MG63 (cell line): ENCODE data around the gene FOXP1. TPM values are rescaled to one million over a fixed set of nuclear protein-coding genes. Genes with fewer than 3 reads are reported as not detected.

Source experiments
- DNase-seq: peaks from one replicate; pipeline ENCODE4 v3.0.0-alpha.2; 2020
- H3K27me3 ChIP-seq: fragments of 250-450 bp; sonication (Bioruptor Pico); 2 replicates; pipeline ENCODE4 v1.5.1; 2020; ENCODE audit warnings: mild to moderate bottlenecking, moderate library complexity
- H3K36me3 ChIP-seq: fragments of 250-450 bp; sonication (Bioruptor Pico); 2 replicates; pipeline ENCODE4 v1.5.1; 2020; ENCODE audit warnings: mild to moderate bottlenecking, moderate library complexity
- H3K4me3 ChIP-seq: fragments of 250-450 bp; sonication (Bioruptor Pico); 2 replicates; pipeline ENCODE4 v1.5.1; 2020; ENCODE audit warnings: mild to moderate bottlenecking, moderate library complexity
- H3K9me3 ChIP-seq: fragments of 250-450 bp; sonication (Bioruptor Pico); 2 replicates; pipeline ENCODE4 v1.5.1; 2020; ENCODE audit warnings: mild to moderate bottlenecking, moderate library complexity
- total RNA-seq: library from RNA; depleted of rRNA; stranded (reverse); fragments of >200 nt; shearing (Covaris generic); gene quantifications from 2 replicates; pipeline ENCODE4 v1.2.3, GENCODE V29; 2014; ENCODE audit warnings: low replicate concordance

Gene FOXP1
- total RNA-seq, 1 experiment from 2014 or later, result 15.0 TPM

DNA sequence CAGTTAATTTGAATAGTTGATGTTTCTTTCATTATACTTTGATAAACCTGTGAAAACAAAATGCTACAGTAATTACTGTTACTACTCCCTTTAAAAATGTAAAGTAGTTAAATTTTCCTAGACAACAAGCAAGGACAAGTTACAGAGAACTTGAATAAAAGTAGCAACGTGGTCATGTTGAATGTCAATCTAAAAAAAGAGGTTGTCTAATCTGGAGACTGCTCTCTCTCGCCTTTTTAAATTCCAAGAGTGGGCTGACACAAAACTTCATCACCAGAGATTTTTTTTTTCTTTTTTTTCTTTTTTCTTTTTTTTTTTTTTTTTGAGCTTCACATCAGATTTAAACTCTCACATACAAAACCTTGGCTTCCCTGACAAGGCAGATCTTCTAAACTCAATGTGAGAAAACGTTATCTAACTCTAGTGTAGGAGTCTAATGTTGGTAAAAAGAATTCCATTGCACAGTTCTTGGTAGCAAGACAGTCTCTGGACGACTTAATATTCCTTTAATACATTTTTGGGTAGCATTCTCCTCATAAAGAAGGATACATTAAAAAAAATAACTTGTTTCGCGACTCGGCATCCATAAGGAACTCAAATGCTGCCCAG, 4.1 kb downstream of the FOXP1 start:
- H3K27me3 ChIP-seq, result no peaks in the 10 kb centered on the region
- no peaks in the 10 kb centered on the region for H3K9me3 ChIP-seq
- H3K4me3 ChIP-seq, result peak overlapping the region; percentile 69
- no peak for DNase-seq
- no peaks in the 10 kb centered on the region for H3K36me3 ChIP-seq

DNA sequence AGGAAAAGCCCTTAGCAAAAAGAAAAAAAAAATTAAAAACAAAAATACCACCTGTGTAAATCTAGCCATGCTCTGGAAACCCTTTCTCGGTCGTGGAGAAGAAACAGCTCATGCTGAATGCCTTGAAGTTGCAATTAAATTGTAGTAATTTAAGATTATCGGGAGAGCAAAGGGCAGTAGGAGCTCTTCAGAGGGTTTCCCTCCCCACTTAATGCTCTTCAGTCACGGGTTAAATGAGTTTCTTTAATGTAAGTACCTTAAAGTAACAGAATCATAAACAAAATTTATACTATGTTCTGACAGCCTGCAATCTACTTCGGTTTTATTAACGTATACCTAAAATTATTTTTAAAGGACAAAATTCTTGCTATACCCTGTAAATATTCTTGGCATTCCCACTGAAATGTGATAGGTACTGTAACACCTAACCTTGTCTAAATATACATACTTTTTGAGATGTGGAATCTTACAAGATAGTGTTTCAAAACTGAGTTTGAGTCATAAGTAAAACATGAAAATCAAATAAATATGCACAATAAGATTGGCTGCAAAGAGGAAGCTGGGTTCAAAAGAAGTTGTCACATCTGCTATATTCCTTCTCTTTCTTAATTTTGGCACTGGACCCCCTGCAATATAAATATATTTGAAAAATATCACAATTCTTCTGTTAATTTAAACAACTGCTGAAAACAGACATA, 5.3 kb downstream of the FOXP1 start:
- Histone ChIP-seq H3K4me3 (no peak overlapping the region), H3K9me3 (no peaks in the 10 kb centered on the region), H3K27me3 (no peaks in the 10 kb centered on the region), H3K36me3 (no peaks in the 10 kb centered on the region)
- no peak for DNase-seq

DNA sequence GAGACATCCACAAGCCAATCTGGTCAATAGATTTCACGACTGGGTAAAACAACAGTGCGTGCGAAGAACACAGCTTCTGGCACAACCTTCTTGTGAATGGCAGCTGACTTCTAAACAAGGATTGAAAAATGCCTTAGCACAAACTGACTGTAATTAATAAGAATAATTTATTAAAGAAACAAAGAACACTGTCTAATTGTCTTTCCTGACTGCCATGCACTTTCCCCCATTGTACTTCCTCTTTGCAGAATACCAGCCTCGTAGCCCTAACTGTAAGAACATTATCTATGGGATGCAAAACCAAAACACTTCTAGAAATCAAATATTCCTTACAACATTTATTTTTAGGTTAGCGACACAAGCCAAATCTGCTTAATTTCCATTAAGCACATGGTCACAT, 6.5 kb downstream of the FOXP1 start:
- no peak for DNase-seq
- Histone ChIP-seq H3K4me3 (no peak overlapping the region), H3K36me3 (no peaks in the 10 kb centered on the region), H3K9me3 (no peaks in the 10 kb centered on the region), H3K27me3 (no peaks in the 10 kb centered on the region)

DNA sequence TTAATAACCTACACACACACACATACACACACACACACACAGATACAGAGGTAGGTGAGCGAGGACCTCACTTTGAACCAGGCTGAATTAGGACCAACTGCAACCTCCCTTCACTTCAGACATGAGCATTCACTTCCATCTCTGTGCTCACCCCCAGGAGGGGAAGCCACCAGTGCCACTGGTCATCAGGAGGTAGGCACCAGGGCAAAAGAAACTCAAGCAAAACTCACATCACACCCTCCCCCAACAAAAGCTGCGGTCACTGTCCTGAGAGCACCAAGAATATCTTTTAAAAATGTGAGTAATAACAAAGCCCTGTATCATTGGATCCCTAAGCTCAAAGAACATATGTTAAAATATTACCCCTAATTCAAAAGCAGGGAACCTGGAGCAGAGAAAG, 8.1 kb downstream of the FOXP1 start:
- no peak for DNase-seq
- H3K9me3 ChIP-seq, result no peaks in the 10 kb centered on the region
- no peaks in the 10 kb centered on the region for H3K27me3 ChIP-seq
- H3K4me3 ChIP-seq, result no peak overlapping the region
- H3K36me3 ChIP-seq, result no peaks in the 10 kb centered on the region

DNA sequence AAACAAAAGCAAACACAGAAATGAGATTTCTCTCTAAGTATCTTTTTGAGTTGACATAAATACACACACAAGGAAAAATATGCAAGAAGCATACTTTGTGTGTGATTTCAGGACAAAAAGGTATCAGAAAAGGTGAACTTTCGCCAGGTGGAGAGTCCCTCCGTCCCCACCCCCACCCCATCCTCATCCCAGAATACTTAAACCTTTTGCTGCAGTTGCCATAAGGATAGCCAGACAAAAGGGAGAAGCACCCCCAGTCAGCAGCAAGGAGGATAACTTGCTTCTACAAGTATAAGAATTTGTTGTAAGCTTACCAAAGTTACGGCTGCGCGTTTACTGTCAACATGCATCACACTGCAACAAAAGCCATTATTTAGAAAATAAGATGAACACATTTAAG, 10.3 kb downstream of the FOXP1 start:
- Histone ChIP-seq H3K9me3 (no peaks in the 10 kb centered on the region), H3K4me3 (no peak overlapping the region), H3K36me3 (no peaks in the 10 kb centered on the region), H3K27me3 (no peaks in the 10 kb centered on the region)
- DNase-seq, result no peak

DNA sequence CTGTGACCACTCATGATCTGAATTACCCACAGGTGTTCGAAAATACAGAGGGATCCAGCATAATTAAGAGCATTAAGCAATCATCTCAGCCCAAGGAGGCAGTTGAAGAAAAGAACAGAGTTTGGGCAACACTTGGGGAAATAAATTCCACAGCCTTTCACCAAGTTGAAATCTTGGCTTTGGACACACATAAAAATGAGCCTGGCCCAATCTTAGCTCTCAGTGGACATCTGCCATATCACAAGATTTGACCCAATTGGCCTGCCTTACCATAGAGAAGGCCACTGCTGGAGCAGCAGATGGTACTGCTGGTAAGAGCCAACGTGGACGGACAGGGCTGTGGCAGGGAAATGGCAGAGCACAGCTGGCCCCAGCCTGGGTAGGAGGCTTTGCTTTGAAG, 13.0 kb downstream of the FOXP1 start:
- Histone ChIP-seq H3K9me3 (no peaks in the 10 kb centered on the region), H3K36me3 (no peaks in the 10 kb centered on the region), H3K27me3 (no peaks in the 10 kb centered on the region), H3K4me3 (no peak overlapping the region)
- DNase-seq, result no peak

DNA sequence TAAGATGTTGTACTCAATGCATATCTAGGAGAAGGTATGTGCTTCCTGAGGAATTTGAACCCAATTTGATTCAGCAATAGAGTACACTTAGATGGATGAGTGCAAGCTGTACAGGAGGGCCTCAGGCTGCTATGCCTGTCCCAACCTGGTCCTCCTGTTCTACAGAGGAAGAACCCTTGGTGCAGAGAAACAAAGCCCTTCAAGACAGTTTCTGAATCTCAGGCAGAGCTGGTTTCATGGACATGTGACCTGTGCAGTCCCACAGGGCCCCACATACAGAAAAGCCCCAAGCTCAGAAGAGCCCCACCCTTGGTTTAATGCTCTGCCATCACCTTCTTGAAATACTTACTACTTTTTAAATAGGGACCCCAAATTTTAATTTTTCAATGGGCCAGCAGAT, 15.3 kb downstream of the FOXP1 start:
- Histone ChIP-seq H3K4me3 (no peak overlapping the region), H3K27me3 (no peaks in the 10 kb centered on the region), H3K9me3 (no peaks in the 10 kb centered on the region), H3K36me3 (no peaks in the 10 kb centered on the region)
- no peak for DNase-seq

DNA sequence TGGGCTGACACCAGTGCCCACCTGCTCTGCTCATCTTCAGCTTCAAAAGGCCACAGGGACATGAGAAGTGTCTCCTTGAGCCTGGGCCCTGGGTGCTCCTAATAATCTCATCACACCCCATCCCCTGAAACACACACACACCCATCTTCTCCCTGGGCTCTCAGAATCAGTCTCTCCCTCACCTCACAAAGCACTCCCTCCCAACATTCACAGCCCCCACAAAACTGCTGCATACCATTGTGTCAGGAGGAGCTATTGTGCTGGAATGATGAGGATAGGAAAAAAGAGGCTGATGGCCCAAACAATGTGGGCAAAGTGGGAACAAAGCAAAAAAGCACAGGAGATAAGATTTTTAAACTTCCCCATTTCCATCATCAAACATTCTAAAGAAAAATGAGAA, 16.8 kb downstream of the FOXP1 start:
- Histone ChIP-seq H3K9me3 (no peaks in the 10 kb centered on the region), H3K4me3 (no peak overlapping the region), H3K36me3 (no peaks in the 10 kb centered on the region), H3K27me3 (no peaks in the 10 kb centered on the region)
- DNase-seq, result no peak

DNA sequence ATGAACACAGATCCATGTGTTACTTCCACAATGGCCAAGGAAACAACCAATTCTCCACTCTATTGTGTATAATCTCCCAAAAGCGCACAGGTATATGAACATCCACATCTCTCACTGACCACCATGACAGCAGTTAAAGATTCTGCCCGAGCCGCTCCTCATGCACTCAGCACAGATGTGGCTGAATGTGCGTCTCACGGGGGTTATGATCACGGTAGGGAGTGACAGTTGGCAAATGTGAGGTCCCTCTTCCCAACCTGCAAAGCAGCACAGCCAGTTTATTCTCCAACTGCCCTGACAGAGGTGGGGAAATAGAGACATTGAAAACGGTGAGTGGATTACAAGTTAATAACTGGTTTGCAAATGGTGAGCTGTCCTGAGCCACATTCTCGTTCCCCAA, 17.6 kb downstream of the FOXP1 start:
- H3K4me3 ChIP-seq, result no peak overlapping the region
- H3K27me3 ChIP-seq, result no peaks in the 10 kb centered on the region
- no peaks in the 10 kb centered on the region for H3K36me3 ChIP-seq
- no peak for DNase-seq
- H3K9me3 ChIP-seq, result no peaks in the 10 kb centered on the region

DNA sequence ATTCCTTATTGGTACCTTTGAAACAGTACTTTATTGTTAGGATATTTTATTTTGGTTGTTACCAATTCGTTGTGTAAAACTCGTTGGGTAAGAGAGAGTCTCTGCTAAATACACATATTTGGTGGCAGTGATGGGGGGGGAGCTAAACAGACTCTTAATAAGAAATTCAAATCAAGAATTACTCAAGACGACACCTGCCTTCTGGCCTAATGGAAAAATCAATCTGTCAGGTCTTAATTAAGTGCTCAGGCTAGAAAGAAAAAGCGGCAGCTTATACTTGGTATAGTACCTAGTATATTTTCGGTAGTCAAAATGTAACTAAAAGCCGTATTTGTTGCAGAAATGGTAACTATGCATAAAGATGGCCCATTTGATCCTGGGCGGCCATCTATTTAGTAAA, 18.2 kb downstream of the FOXP1 start:
- H3K36me3 ChIP-seq, result no peaks in the 10 kb centered on the region
- no peak for DNase-seq
- no peaks in the 10 kb centered on the region for H3K27me3 ChIP-seq

DNA sequence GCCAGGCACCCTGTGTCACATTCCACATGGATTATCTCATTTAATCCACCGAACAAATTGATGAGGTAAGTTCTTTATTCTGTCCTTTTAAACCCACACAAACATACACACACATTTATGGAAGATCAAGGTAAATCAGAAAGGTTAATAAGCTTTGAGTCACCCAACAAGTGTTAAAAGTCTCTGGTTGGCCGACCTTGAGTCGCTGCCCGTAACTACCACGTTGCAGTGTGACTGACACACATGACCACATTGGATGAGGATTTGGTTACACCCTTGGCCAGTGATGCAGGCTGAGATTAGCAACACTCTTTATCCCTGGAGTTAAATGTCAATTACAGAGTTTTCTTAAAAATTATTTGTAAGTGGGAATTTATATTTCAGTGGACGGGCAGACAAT, 19.2 kb downstream of the FOXP1 start:
- no peak for DNase-seq
- Histone ChIP-seq H3K36me3 (no peaks in the 10 kb centered on the region), H3K4me3 (no peak overlapping the region), H3K9me3 (no peaks in the 10 kb centered on the region), H3K27me3 (no peaks in the 10 kb centered on the region)

More for the DNA sequence above, 18.2 kb downstream of the FOXP1 start:
- no peak overlapping the region for H3K4me3 ChIP-seq
- no peaks in the 10 kb centered on the region for H3K9me3 ChIP-seq

DNA sequence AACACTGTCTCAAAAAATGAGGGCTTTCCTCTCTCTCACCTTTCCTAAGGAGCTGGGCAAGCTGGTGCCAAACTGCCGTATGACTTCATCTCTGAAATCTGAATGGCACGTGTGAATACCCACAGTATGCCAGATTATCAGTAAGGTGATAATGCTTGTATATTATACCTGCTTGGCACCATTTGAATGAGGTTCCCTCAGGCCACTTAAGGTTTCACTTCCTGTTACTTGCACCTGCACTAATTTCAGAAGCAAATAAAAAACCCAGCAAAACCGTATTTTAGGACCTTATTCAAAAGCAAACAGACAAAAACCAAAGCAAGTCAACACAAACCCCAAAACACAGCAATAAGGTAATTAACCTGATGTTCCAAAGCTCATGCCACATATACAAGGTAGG, 19.7 kb downstream of the FOXP1 start:
- Histone ChIP-seq H3K4me3 (no peak overlapping the region), H3K27me3 (no peaks in the 10 kb centered on the region), H3K36me3 (no peaks in the 10 kb centered on the region), H3K9me3 (no peaks in the 10 kb centered on the region)
- no peak for DNase-seq

DNA sequence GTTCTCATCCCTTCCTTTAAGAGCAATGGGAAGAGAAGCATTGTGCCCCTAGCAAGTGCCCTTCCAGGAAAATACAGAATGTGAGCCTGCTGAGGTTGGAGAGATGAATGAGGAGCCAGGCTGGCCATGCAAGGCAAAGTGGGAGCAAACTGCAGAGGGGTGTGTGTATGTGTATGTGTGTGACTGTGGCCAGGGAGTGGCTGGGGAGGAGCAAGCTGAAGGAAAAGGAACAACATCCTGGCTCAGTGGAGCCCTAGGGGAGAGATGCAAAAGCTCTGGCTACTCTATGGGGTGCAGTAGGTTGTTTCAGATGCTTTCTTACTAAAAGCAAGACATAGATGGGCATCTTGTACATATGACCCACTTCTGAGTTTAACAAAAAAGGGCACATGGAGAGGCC, 20.6 kb downstream of the FOXP1 start:
- DNase-seq, result no peak
- Histone ChIP-seq H3K4me3 (no peak overlapping the region), H3K36me3 (no peaks in the 10 kb centered on the region), H3K27me3 (no peaks in the 10 kb centered on the region), H3K9me3 (no peaks in the 10 kb centered on the region)

DNA sequence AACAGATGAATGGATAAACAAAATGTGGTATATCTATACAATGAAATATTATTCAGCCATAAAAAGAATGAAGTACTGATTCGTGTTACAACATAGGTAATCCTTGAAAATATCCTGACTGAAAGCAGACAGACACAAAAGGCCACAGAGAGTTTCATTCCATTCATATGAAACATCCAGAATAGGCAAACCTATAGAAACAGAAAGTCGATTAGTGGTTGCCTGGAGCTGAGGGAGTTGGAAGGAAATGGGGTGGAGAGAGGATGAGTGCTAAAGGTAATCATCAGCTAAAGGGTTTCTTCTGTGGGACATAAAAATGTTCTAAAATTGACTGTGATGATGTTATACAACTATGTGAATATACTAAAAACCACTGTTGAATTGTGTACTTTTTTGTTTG, 22.9 kb downstream of the FOXP1 start:
- DNase-seq, result no peak

DNA sequence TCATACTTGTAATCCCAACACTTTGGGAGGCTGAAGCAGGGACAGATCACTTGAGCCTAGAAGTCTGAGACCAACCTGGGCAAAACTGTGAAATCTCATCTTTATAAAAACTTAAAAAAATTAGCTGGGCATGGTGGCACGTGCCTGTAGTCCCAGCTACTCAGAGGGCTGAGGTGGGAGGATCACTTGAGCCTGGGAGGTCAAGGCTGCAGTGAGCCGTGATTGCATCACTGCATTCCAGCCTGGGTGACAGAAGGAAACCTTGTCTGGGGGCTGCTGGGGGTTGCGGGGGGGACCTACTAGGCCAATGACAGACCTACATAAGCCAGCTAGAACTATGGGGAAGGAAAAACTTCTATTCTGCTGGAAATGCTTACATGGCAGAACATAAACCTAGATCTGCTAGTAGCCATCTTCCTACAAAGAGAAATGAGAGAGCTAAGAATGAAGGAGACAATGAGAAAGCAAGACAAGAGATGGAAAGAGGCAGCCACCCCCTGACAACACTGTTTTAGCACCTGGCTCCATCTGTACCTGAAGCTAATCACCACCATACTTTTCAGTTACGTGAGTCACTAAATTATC, 23.9 kb downstream of the FOXP1 start:
- Histone ChIP-seq H3K9me3 (no peaks in the 10 kb centered on the region), H3K4me3 (no peak overlapping the region), H3K27me3 (no peaks in the 10 kb centered on the region), H3K36me3 (no peaks in the 10 kb centered on the region)
- no peak for DNase-seq

More for the DNA sequence above, 22.9 kb downstream of the FOXP1 start:
- H3K4me3 ChIP-seq, result no peak overlapping the region
- no peaks in the 10 kb centered on the region for H3K9me3 ChIP-seq
- no peaks in the 10 kb centered on the region for H3K27me3 ChIP-seq
- H3K36me3 ChIP-seq, result no peaks in the 10 kb centered on the region

DNA sequence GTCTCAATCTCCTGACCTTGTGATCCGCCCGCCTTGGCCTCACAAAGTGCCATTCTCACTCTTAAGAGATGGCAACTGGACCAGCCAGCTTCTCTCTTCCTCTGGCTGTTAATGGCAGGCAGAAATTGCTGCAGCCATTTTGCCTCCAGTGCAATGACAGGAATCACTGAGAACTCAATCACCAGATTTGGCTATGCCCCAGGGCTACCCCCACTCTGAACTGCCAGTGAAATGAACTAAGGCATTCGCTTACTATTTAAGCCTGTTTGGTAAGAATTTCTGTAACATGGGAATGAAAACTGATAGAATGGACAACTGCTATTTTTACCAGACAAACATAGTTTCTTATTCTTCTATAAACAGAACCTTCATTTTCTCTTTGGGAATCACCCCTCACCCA, 24.5 kb downstream of the FOXP1 start:
- H3K4me3 ChIP-seq, result no peak overlapping the region

DNA sequence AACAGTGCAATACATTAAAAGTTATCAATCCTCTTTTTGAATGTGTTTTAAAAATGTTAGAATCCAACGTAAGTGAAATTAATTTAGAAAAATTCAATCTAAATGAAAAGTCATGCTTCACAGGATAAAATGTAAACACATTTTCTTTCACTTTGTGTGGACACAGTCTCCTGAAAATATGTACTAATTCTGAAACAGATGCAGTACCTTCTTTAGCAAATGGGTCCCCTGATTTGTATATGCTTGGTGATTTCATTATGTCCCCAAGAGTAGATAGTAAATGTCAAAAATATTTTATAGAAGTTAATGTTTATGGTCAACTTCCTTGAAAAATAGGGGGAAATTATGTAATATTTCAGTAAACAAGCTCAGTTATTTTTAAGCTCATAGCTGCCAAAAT, 28.9 kb downstream of the FOXP1 start:
- no peak overlapping the region for H3K4me3 ChIP-seq
- DNase-seq, result no peak
- no peaks in the 10 kb centered on the region for H3K27me3 ChIP-seq
- H3K9me3 ChIP-seq, result no peaks in the 10 kb centered on the region
- no peaks in the 10 kb centered on the region for H3K36me3 ChIP-seq

More for the DNA sequence above, 24.5 kb downstream of the FOXP1 start:
- no peak for DNase-seq
- H3K36me3 ChIP-seq, result no peaks in the 10 kb centered on the region
- no peaks in the 10 kb centered on the region for H3K9me3 ChIP-seq
- H3K27me3 ChIP-seq, result no peaks in the 10 kb centered on the region

DNA sequence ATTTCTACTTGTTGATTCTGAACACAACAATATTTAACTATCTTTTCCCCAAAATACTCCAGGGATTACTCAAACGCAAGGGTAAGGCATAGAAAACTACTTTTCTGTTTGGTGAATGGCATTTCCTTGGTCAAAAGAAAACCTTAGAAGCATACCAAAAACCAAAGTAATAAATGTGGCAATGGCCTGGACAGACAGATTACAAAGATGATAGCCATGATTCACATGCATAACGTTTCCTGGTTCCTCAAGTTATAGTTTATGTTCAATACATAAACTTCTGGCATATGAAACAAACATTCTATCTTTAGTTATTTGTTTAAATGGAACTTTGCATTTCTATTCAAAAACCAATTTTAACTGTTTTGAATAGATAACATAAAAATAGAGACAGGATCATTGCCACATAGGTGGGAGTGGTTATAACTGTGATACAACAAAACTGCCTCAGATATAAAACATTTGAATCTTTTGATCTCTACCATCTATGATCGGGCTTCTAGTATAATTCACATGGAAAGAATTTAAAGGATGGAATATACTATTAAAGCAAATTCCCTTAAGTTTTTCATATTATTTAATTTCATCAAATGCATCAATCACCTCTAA, 32.1 kb downstream of the FOXP1 start:
- H3K27me3 ChIP-seq, result no peaks in the 10 kb centered on the region
- H3K9me3 ChIP-seq, result no peaks in the 10 kb centered on the region
- no peaks in the 10 kb centered on the region for H3K36me3 ChIP-seq
- no peak for DNase-seq
- no peak overlapping the region for H3K4me3 ChIP-seq
